Measurements from ENCODE around the gene ASXL2.
"Not testable (repeated sequence)": the region's sequence is repeated elsewhere in the genome, so short reads cannot be mapped to it uniquely, and the experiment has no call there.

Gene ASXL2

DNA sequence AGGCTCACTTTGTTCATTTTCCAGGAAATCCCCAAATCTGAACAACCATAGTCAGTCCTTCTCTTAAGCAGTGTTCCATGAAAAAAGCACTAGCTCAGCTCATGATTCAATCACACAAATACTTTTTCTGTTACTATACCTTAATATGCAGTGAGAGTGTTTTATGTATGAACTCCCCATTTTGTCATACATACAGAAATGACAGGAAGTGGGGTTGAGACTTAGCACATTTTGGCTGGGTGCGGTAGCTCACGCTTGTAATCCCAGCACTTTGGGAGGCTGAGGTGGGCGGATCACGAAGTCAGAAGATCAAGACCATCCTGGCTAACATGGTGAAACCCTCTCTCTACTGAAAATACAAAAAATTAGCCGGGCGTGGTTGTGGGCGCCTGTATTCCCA, 149.7 kb downstream of the ASXL2 start:
- no peak for DNase-seq

DNA sequence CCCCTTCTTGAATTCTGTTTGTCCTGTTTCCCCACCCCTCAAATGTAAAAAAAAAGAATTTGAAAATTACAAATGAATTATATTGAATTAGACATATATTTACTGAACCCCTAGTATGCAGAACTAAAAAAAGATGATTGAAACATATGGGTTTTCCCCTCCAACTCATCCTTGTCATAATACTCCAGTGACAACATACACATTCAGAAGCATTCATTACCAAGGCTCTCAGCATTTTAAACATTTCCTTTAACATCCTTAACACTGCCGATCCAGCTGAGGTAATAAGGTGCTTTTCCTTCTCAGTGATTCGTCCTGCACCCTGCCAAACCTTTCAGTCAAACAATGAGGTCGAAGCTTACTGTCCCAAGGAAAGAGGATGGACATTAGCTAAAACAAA, 151.8 kb downstream of the ASXL2 start:
- DNase-seq, result no peak

DNA sequence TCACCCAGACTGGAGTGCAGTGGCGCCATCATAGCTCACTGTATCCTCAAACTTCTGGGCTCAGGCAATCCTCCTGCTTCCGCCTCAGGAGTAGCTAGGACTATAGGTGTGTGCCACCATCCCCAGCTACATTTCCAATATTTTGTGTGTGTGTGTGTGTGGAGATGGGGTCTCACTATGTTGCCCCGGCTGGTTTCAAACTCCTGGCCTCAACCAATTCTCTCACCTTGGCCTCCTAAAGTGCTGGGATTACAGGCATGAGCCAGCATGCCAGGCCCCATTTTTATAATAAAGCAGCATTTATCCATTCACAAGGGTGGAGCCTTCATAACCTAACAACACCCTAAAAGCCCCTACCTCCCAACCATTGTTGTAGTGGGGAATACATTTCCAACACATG, 152.4 kb downstream of the ASXL2 start:
- DNase-seq, result no peak

DNA sequence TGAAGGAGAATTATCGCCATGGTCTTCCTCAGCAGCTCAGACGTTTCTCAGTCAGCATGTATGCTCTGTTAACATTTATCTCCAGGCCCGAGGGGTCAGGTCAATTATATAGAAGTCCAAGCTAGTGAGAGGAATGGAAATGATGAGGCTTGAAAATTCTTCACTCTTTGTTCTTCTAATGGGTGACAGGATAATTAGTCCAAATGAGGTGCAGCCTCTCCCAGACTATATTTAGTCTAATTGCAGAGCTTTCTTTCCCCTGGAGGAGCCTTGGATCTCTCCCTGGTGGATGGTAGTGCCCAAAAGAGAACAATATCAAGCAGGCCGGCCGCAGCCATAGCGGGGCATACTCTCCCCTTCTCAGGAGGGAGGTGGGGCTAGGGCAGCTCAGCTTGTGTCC, 153.5 kb downstream of the ASXL2 start:
- DNase-seq, result no peak

DNA sequence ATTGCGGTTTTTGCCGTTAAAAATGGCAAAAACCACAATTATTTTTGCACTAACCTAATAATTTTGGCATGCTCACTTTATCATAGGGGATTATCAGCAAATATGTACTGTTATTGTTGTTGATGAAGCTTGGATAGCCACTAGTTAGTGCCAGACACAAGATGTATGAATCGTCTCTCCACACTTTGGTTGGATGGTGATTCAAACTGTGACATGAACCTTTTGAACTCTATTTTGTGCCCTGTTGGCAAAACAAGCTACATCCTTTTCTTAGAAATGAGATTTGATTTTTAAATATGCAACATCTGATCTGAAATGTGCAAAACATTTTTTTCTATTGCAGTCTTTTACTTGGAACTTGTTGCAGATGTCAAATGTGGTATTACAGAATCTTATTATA, 156.1 kb downstream of the ASXL2 start:
- no peak for DNase-seq

DNA sequence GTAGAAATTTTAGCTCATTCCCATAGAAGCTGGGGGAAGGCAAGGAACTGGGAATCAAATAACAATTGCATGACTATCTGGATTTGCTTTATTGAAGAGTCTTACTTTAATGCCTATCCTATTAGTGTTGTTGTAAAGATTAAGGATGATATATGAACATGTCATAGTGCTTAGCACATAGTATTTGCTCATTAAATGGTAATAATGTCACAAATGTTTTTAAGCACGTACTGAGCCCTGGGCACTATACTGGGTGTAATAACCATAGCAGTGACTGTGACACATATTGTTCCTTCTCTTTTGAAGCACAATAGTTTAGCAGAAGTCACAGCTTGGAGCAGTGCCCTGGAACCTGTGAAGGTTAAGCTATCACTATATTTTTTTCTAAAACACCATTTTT, 157.7 kb downstream of the ASXL2 start:
- DNase-seq, result no peak

DNA sequence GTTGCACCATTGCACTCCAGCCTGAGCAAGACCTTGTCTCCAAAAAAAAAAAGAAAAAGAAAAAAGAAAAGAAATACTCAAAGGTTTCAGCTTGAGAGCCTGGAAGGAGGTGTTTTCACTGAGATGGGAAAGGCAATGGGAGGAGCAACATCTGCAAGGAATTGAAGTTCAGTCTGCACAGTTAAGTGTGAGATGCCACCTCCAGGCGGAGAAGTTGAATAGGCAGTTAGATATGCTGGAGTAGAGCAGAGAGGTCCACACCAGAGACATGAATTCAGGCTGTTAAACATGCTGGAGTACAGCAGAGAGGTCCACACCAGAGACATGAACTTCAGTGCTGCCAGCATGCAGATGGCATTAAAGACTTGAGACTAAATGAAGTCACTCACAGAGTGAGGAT, 163.5 kb downstream of the ASXL2 start:
- DNase-seq, result no peak

DNA sequence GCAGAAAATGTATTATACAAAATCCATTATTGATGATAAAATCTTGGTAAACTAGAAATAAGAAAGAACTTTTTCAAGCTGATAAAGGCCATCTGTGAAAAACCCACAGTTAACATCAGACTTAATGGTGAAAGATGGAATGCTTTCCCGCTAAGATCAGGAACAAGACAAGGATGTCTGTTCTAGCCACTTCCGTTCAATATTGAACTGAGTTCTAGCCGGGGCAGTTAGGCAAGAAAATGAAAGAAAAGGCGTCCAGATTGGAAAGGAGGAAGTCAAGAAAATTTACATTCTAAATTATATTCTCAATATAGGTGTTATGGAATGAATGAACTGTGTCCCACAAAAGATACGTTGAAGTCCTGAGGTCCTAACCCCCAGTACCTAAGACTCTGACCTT, 165.8 kb downstream of the ASXL2 start:
- no peak for DNase-seq

DNA sequence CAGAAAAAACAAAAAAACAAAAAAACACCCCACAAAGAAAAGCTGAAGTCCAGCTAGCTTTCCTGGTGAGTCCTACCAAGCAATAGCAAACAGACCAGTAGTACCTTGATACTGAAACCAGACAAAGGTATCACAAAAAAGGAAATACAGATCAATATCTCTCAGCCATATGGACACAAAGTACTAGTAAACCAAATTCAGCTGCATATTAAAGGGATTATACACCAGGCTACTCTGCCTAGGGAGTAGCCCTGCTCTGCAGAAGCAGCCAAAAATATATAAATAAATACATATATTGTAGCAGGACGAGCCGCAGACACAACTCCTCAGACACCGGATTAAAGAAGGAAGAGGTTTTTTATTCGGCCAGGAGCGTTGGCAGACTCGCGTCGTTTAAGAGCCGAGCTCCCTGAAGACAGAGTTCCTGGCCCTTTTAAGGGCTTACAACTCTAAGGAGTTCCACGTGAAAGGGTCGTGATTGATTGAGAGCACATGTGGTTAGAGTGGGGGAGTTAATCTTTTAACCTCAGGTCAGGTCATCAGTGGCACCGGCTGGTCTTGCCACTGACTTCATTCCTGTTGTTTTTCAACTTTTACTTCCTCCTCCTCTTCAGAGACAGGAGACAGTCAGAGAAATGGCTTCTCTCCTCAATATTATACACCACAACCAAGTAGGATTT, 166.5 kb downstream of the ASXL2 start:
- DNase-seq, result no peak

DNA sequence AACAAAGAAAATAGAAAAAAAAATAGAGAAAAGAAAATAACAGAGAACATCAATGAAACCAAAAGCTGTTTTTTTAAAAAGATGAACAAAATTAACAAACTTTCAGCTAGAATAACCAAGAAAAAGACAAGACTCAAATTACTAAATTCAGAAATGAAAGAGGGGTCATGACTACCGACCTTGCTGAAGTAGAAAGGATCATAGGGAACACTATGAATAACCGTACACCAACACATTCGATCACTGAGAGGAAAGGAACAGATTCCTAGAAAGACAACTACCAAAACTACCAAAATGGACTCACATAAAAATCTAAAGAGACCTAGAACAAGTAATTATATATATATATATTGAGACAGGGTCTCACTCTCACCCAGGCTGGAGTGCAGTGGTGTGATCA, 167.5 kb downstream of the ASXL2 start:
- no peak for DNase-seq

DNA sequence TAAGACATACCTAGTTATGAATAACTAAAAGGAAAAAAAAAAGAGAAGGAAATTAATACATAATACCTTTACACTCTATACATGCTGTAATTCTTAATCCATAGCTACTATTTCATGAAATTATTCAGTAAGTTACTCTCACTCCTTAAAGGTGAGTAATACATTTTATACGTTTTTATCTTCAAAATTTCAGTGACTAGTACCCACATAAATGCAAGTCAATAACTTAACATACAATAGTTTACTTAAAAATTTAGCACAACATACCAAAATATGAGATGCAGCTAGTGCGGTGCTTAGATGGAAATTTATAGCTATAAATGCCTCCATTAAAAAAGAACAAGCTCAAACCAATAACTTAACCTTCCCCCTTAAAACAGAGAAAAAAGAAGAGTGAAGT, 168.9 kb downstream of the ASXL2 start:
- no peak for DNase-seq

DNA sequence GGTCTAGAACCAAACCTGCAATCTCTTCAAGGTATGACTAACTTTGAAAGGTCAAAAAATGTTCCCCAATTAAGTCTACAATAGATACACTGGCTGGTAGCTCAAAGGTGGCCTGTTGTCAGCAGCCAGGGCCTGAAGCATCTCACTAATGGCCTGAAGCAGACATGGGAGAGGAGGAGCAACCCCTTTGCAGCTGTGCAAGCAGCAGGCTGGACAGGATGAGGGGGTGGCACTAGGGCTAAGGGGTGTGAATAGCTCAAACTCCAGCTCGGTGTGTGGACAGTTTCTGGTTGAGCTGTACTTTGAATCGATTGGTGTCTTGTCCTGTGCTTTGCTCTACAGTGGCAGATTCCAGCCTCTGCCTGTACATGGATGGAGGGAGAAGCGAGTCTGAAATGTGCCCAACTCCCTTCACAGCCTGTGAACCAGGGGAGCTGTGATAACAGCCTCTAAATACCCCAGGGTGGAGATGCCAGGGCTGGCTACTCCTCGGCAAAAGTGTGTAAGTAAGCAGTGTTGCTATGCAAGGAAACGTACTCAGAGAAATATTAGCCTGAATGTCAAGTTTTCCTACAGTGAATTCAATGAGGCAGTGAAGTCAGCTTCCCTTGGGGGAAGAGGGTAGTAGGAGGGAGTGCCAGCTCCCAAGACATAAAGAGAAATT, 170.2 kb downstream of the ASXL2 start:
- no peak for DNase-seq

DNA sequence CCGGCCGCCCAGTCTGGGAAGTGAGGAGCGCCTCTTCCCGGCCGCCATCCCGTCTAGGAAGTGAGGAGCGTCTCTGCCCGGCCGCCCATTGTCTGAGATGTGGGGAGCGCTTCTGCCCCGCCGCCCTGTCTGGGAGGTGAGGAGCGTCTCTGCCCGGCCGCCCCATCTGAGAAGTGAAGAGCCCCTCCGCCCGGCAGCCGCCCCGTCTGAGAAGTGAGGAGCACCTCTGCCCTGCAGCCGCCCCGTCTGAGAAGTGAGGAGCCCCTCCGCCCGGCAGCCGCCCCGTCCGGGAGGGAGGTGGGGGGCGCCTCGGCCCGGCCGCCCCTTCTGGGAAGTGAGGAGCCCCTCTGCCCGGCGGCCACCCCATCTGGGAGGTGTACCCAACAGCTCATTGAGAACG, 172.7 kb downstream of the ASXL2 start:
- not testable (repeated sequence) for DNase-seq

DNA sequence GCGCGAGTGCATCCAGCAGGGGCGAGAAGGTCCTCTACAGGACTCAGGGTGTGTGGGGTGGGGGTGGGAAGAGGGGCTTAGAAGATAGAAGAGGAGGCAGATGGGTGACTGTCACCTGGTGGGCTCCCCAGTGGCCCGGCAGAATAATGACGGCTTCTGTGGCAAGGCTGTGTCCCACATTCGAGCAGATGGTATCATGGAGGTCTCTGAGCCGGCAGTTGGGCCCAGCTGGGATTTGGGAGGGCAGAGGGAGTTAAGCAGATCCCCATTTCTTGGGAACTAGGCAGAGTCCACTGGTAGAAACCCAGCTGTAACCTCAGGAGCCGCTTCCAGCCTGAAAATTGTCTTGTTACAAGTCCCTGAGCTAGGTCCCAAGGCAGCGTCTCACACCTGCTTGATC, 176.5 kb downstream of the ASXL2 start:
- DNase-seq, result no peak

DNA sequence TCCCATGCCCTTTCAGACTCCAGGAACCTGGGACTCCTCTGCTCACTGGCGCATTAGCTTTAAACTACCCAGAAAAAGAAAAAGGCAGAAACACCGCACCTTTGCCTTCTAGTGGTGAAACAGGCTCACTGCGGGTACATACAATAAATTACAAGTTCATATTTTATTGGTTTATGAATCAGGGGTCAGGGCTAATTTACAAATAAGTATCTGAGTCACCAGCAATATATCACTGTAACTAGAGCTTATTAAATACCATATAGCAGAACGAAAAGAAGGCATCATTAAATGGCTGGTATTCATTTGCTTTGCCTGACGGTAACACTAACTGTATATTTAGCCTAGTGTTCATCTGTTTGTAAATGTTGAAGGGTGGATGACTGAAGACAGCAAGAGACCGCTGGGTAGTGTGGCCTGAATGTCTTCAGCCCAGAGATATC, 178.0 kb downstream of the ASXL2 start:
- peak; percentile 24 for DNase-seq

DNA sequence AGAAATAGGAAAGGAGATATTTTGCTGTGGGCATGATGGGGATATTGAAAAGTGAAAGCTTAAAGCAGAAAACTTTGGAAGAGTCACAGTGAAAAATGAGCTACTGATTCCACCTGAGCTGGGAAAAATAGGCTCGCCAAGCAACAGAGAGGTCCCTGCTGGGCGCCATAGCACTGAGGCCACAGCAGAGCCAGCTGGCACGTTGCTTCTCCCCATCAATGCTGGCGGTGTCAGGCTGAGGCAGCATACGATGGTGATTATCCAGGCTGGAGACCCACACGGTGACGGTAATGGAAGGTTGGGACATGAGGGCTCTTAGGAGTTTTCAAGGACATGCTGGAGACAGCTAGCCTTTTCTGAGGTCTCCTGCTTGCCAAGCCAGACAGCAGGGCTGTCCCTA, 179.1 kb downstream of the ASXL2 start:
- no peak for DNase-seq

DNA sequence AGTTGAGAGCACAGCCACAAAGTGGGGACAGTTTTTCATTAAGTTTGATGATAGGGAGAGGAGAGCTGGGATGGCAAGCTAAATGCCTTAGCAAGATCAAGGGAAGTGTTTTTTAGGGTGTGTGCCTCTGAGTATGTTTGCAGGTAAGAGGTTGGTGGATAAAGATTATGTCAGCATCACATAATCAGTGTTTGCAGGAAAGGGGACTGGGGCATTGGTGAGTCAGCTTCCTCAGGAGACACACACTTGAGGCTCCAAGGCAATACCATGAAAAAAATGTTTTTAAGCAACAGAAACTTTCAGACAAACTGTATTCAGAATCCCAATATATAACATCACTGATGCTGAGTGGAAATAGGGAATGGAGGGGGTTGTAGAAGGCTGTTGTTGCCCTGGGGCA, 179.5 kb downstream of the ASXL2 start:
- DNase-seq, result no peak

DNA sequence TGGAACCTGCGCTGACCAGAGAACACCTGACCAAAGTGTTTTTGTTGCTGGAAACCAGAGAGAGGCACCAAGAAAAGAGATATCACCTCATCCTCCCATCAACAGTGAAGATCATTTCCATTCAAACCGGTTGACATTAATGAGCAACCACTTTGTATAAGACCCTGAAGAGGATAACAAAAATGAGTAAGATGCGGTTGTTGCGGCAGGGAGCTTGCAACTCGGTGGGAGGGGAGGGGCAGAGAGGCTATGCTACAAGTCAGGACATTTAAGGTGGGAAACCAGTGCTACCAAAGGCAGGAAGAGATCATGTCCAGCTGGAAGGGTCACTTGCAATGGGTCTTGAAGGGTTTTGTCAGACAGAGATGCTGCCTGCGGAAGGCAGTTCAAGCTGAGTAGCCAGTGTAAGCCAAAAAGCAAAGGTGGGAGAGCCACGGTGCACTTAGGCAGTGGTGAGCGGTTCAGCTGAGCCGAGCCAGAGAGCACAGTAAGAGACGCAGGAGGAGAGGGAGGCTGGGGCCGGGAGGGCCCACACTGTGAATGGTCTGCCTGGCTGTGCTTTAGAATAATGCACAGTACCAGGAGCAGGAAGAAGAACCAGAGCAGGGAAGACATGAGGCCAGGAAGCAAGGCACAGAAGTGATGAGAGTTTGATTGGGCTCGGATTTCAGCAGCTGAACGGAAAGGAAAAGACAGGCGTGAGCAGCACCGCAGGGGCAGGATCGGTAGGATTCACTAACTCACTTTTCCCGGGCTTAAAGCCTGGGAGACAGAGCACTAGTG, 180.5 kb downstream of the ASXL2 start:
- DNase-seq, result no peak

DNA sequence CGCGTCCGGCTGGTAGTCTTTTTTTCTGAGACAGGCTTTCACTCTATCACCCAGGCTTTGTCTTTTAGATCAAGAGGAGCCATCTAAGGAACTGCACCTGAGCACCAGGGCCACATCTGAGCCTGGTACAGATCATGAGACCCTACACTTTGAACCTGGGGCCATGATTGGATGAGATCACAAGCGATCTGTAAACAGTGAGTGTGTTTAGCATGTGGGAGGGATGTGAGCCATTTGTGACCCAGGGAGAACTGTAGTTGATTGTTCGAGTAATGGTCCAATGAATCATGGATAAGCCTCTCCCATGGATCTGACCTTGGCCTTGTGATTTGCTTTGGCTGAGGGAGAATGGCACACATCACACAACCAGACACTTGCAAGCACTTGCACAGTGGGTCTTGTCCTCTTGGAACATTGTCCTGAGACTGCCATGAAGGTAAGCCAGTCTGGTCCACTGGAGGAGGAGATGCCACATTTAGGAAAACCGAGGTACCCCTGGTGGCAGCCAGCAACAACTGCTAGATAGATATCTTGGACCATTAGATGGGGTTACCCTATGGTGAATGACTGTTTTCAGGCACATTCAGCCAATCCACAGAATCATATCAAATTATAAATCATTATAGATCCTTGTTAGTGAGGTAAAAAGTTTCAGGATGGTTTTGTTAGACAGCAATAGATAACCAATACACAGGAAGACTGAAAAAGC, 185.4 kb downstream of the ASXL2 start:
- no peak for DNase-seq

DNA sequence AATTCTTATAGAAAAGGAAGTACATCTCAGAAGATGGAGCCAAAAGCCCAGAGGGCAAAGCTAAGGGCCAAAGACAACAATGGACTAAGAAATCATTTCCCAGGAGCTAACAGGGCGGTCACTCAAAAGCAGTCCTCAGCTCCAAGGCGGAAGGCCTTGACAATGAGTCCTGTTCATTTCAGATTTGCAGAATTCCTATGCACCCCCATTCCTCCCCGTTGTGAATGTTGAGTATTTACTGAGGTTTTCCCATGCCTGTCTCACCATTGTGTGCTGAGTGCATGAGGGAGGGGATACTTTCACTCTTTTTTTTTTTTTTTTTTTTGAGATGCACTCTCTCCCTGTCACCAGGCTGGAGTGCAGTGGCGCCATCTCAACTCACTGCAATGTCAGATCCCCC, 186.1 kb downstream of the ASXL2 start:
- DNase-seq, result no peak

DNA sequence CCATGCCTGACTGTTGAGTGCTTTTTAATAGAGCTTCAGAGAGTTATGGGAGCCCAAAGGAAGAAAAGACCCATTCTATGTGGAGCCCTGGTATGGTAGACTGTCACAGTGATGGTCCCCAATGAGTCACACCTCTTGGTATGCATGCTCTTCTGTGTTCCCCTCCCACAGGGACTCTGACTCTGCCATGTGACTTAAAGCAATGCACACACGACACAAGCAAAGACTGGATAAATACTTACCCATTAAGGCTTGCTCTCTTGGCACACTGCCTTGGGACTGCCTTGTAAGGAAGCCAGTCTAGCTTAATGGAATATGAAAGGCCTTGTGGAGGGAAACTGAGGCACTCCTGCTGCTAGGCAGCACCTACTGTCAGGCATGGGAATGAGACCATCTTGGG, 188.2 kb downstream of the ASXL2 start:
- no peak for DNase-seq

DNA sequence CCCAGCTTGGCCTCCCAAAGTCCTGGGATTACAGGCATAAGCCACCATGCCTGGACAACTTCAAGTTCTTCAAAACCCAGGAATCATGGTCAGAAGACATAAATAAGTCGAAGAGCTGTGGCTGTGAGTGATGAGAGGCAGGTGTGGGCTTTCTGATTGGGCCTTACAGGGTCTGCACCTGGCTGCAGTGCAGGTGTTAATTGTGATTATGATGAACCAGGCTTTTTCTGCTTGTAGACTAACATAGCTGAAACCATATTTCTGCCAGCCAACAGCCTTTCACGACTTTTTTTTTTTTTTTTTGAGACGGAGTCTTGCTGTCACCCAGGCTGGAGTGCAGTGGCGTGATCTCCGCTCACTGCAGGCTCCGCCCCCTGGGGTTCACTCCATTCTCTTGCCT, 190.1 kb downstream of the ASXL2 start:
- no peak for DNase-seq

DNA sequence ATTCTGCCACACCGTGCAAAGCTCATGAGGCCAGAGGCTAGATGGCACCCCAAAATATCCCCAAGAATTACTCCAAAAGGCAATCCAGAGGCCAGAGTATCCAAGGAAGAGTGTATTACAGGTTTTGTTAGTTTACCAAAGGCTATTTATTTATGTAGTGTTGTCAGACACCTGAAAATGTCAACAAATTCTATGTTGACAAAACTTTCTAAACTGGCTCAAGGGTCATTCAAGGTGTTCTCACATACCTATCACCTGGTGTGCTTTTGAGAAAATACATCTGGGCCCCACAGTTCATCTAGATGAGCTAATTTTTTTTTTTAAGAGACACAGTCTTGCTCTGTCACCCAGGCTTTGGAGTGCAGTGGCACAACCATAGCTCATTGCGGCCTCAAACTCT, 192.5 kb downstream of the ASXL2 start:
- DNase-seq, result no peak

Data from activated naive CD4-positive, alpha-beta T cell treated with Interleukin-2 at 50 U/mL for 16 hours (primary cell).